PC-3 (cell line): ENCODE measurements around the gene C19orf47. TPM values are rescaled to one million over a fixed set of nuclear protein-coding genes. Genes with fewer than 3 reads are reported as not detected.

Experiments
- ATAC-seq: fragments of 200-7000 bp; cut with Tn5 transposase; 2 replicates; pipeline ENCODE4 v1.9.1; 2020; ENCODE audit warnings: mild to moderate bottlenecking, moderate library complexity
- BruUV-seq: library from RNA; stranded (reverse); fragments of 400-500 nt; replicated peaks from 2 replicates; lab custom pipeline; 2021; lab: Mats Ljungman, UMichigan
- CTCF ChIA-PET: fragments of 300-600 bp; sonication (Branson Sonifier 250); formaldehyde crosslinking; loops from one replicate; lab custom pipeline; 2022; ENCODE audit warnings: antibody characterized with exemption; lab: Charles Lee
- POLR2A ChIA-PET: fragments of 300-600 bp; sonication (Branson Sonifier 250); formaldehyde crosslinking; loops from one replicate; lab custom pipeline; 2022; ENCODE audit warnings: antibody characterized with exemption; ENCODE audit not compliant: unreplicated experiment; lab: Charles Lee
- DNase-seq: peaks from one replicate; pipeline ENCODE4 v3.0.0-alpha.2; 2015
- H2AFZ ChIP-seq: fragments of 300-600 bp; sonication (generic); 2 replicates; pipeline ENCODE4 v1.6.0; 2016; ENCODE audit warnings: antibody characterized with exemption, low read length
- H3F3A ChIP-seq: fragments of 300-600 bp; sonication (generic); one replicate; pipeline ENCODE4 v1.6.0; 2017; ENCODE audit warnings: antibody characterized with exemption, low read length, control low read depth, mild to moderate bottlenecking; ENCODE audit not compliant: unreplicated experiment
- H3K27ac ChIP-seq: fragments of 300-600 bp; sonication (generic); 2 replicates; pipeline ENCODE4 v1.5.1; 2016; ENCODE audit warnings: mild to moderate bottlenecking, low read length
- H3K27me3 ChIP-seq: fragments of 300-600 bp; sonication (generic); 2 replicates; pipeline ENCODE4 v1.6.1; 2016; ENCODE audit warnings: low read length, mixed read lengths
- H3K36me3 ChIP-seq: fragments of 300-600 bp; sonication (generic); 2 replicates; pipeline ENCODE4 v1.6.1; 2016; ENCODE audit warnings: low read depth, mixed run types, low read length, mixed read lengths
- H3K4me1 ChIP-seq: fragments of 300-600 bp; sonication (generic); 2 replicates; pipeline ENCODE4 v1.5.1; 2016; ENCODE audit warnings: low read length; ENCODE audit not compliant: insufficient read depth
- H3K4me2 ChIP-seq: fragments of 300-600 bp; sonication (generic); 2 replicates; pipeline ENCODE4 v1.6.0; 2016; ENCODE audit warnings: low read length
- H3K4me3 ChIP-seq: fragments of 300-600 bp; sonication (generic); 2 replicates; pipeline ENCODE4 v1.5.1; 2016; ENCODE audit warnings: mild to moderate bottlenecking, low read length, mixed read lengths
- H3K79me2 ChIP-seq: fragments of 300-600 bp; sonication (generic); 2 replicates; pipeline ENCODE4 v1.6.1; 2017; ENCODE audit warnings: low read length, mixed read lengths
- H3K9ac ChIP-seq: fragments of 300-600 bp; sonication (generic); 2 replicates; pipeline ENCODE4 v1.6.0; 2016; ENCODE audit warnings: mild to moderate bottlenecking, low read length
- H3K9me2 ChIP-seq: fragments of 300-600 bp; sonication (generic); replicated peaks from 2 replicates; pipeline ENCODE4 v1.6.1; 2016; ENCODE audit warnings: mixed run types, low read length, mixed read lengths
- H3K9me3 ChIP-seq: fragments of 300-600 bp; sonication (generic); 2 replicates; pipeline ENCODE4 v1.6.1; 2016; ENCODE audit warnings: low read length, mixed read lengths
- H4K20me1 ChIP-seq: fragments of 300-600 bp; sonication (generic); 2 replicates; pipeline ENCODE4 v1.6.1; 2016; ENCODE audit warnings: low read length, mixed read lengths
- EZH2 ChIP-seq: fragments of 300-600 bp; sonication (generic); IDR thresholded peaks from one replicate; pipeline ENCODE4 v1.6.1; 2017; ENCODE audit warnings: antibody characterized with exemption, mild to moderate bottlenecking, low read length; ENCODE audit not compliant: unreplicated experiment
- EZH2phosphoT487 ChIP-seq: fragments of 300-600 bp; sonication (generic); IDR thresholded peaks from 2 replicates; pipeline ENCODE4 v1.6.1; 2018; ENCODE audit warnings: mild to moderate bottlenecking, antibody characterized with exemption, low read length, borderline replicate concordance
- intact Hi-C: fragments of 100-400 bp; cut with micrococcal nuclease; formaldehyde crosslinking; loops from 2 replicates; pipeline ENCODE4 v1.9.0; 2023
- total RNA-seq: library from RNA; depleted of rRNA; stranded (reverse); fragments of >200 nt; gene quantifications from 2 replicates; pipeline ENCODE4 v1.2.3, GENCODE V29; 2014
- TF ChIP-seq, protein P1 (sequence below): fragments of 300-600 bp; sonication (generic); conservative IDR thresholded peaks from 2 replicates; pipeline ENCODE4 v1.5.1; 2017; ENCODE audit warnings: antibody characterized with exemption, low read depth, mild to moderate bottlenecking, low read length

The C19orf47 gene
- total RNA-seq, 1 experiment from 2014 or later, result 13.9 TPM

DNA sequence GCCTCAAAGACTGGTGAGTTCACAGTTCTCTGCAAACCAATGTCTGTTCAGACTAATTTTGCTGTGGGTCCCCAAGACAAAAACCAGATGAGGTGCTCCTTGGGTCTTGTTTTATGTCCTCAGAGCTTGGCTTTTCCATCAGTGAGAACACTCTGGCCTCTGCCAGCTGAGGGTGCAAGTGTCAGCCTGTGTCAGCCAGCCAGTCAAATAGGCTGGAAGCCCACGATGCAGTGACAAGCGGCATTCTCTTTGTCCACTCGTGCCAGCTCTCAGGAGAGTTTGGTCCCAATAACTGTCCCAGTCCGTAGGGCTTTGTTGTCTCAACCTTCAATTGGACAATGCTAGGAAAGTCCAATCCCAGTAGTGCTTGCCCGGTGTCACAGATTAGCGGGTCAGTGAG, 53.6 kb downstream of the C19orf47 start:
- no peak overlapping the region for H3K27ac ChIP-seq
- no peak overlapping the region for H3K9ac ChIP-seq
- ATAC-seq (no peak), DNase-seq (no peak)
- ChIA-PET CTCF (no interaction called here), POLR2A (no interaction called here)
- no peak overlapping the region for H2AFZ ChIP-seq
- H4K20me1 ChIP-seq, result no peaks in the 10 kb centered on the region
- no peaks in the 10 kb centered on the region for H3F3A ChIP-seq
- no peak overlapping the region for H3K4me3 ChIP-seq
- no peaks in the 10 kb centered on the region for H3K9me3 ChIP-seq
- H3K36me3 ChIP-seq, result no peaks in the 10 kb centered on the region
- intact Hi-C loops, result no loop called here
- TF ChIP-seq EZH2phosphoT487 (no peak), EZH2 (no peak)
- TF ChIP-seq, protein P1, sequence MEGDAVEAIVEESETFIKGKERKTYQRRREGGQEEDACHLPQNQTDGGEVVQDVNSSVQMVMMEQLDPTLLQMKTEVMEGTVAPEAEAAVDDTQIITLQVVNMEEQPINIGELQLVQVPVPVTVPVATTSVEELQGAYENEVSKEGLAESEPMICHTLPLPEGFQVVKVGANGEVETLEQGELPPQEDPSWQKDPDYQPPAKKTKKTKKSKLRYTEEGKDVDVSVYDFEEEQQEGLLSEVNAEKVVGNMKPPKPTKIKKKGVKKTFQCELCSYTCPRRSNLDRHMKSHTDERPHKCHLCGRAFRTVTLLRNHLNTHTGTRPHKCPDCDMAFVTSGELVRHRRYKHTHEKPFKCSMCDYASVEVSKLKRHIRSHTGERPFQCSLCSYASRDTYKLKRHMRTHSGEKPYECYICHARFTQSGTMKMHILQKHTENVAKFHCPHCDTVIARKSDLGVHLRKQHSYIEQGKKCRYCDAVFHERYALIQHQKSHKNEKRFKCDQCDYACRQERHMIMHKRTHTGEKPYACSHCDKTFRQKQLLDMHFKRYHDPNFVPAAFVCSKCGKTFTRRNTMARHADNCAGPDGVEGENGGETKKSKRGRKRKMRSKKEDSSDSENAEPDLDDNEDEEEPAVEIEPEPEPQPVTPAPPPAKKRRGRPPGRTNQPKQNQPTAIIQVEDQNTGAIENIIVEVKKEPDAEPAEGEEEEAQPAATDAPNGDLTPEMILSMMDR, result no peak
- no peak overlapping the region for H3K4me2 ChIP-seq
- BruUV-seq, result no TSS peak
- no peaks in the 10 kb centered on the region for H3K9me2 ChIP-seq
- no peaks in the 10 kb centered on the region for H3K4me1 ChIP-seq
- no peaks in the 10 kb centered on the region for H3K79me2 ChIP-seq
- no peaks in the 10 kb centered on the region for H3K27me3 ChIP-seq

DNA sequence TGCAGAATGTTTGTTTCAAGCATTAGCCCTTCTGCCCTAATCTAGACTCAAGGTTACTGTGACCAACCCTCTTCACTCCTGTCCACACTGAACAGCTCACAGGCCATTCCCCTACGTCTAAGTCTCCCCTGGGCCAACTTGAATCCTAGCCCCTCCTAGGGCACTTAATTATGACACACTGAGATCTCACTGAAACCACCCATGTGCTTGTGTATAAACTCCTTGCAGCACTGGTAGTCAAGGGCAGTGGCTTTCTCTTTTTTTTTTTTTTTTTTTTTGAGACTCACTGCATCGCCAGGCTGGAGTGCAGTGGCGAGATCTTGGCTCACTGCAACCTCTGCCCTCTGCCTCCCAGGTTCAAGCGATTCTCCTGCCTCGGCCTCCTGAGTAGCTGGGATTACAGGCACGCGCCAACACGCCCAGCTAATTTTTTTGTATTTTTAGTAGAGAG, 61.2 kb downstream of the C19orf47 start:
- Histone ChIP-seq H3F3A (no peaks in the 10 kb centered on the region), H3K4me3 (no peak overlapping the region), H3K9ac (no peak overlapping the region), H2AFZ (no peak overlapping the region), H3K9me3 (no peaks in the 10 kb centered on the region), H4K20me1 (0 out of 2 replicates have a peak, but pooled peaks cover 5% of the 10 kb centered on the region), H3K27ac (no peak overlapping the region), H3K36me3 (no peaks in the 10 kb centered on the region), H3K4me2 (no peak overlapping the region), H3K27me3 (no peaks in the 10 kb centered on the region), H3K4me1 (0 out of 2 replicates have a peak, but pooled peaks cover 5% of the 10 kb centered on the region), H3K79me2 (peaks cover 31% of the 10 kb centered on the region), H3K9me2 (no peaks in the 10 kb centered on the region)
- BruUV-seq, result no TSS peak
- no peak for ATAC-seq
- DNase-seq, result no peak
- TF ChIP-seq EZH2 (no peak), EZH2phosphoT487 (no peak)
- TF ChIP-seq, protein P1, result no peak
- intact Hi-C loops, result no loop called here
- ChIA-PET CTCF (no interaction called here), POLR2A (no interaction called here)

DNA sequence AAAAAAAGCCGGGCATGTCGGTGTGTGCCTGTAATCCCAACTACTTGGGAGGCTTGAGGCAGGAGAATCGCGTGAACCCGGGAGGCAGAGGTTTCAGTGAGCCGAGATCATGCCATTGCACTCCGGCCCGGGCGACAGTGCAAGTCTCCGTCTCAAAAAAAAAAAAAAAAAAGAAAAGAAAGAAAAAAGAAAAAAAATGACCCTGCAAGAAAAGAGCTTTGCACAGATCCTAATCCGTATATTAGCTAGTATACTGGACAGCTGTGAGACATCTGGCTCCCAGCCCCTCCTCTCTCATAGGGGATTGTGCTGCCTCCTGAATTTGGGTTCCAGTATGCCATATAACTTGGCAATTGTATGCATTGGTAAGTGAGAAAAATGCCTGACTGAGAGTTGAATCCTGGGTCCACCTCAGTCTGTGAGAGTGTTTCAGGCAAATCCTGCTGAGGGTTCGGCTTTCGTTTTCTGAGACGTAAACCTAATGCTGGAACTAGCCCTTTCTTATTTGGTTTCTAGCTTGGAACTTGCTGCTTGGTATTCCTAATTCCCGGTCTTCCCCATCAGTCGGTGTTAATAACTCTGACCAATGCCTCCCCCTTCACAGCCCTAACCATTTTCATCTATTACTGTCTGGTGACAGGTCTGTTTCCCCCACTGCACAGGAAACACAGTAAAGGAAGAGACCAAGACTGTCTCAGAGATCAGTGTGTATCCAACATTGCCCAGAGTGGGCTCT, 61.8 kb downstream of the C19orf47 start:
- Histone ChIP-seq H3K27me3 (no peaks in the 10 kb centered on the region), H3K27ac (no peak overlapping the region), H3K4me2 (no peak overlapping the region), H3K79me2 (peaks cover 37% of the 10 kb centered on the region), H3K9ac (peak overlapping the region; percentile 82; the same call in 1 of the 2 replicates), H2AFZ (no peak overlapping the region), H3K9me2 (no peaks in the 10 kb centered on the region), H3K4me1 (0 out of 2 replicates have a peak, but pooled peaks cover 5% of the 10 kb centered on the region), H3K4me3 (no peak overlapping the region), H3K36me3 (no peaks in the 10 kb centered on the region), H3K9me3 (no peaks in the 10 kb centered on the region), H3F3A (no peaks in the 10 kb centered on the region), H4K20me1 (0 out of 2 replicates have a peak, but pooled peaks cover 5% of the 10 kb centered on the region)
- TF ChIP-seq, protein P1, result no peak
- TF ChIP-seq EZH2 (no peak), EZH2phosphoT487 (no peak)
- POLR2A ChIA-PET, result interaction anchor here (0.6 kb wide), 1 partner anchor 319 kb away, joined by 5 read pairs; no protein-coding TSS in a partner anchor
- DNase-seq, result no peak
- no peak for ATAC-seq
- CTCF ChIA-PET, result no interaction called here
- BruUV-seq, result no TSS peak
- intact Hi-C loops, result no loop called here
